Measurements from ENCODE around the gene BCAS3.

- TF ChIP-seq POLR2A (IDR thresholded peaks at IDR 0.05; ENCODE audit: low read length) (no peak), GATA1 (IDR thresholded peaks at IDR 0.05; ENCODE audit: low read depth, low read length) (no peak)
Observed at GRCh38 chr17:61318684-61319098, 641.0 kb downstream of the BCAS3 start.

Data from erythroblast (primary cell).